Ishikawa (cell line): ENCODE results near the gene HOXD8.

Experiments used
- CEBPB ChIP-seq: IDR thresholded peaks from 2 replicates; pipeline ENCODE4 v1.6.1; 2012
- CREB1 ChIP-seq: IDR thresholded peaks from 2 replicates; pipeline ENCODE4 v1.6.1; 2012; ENCODE audit warnings: low read depth
- EGR1 ChIP-seq: IDR thresholded peaks from 2 replicates; pipeline ENCODE4 v1.6.1; 2012
- EP300 ChIP-seq: IDR thresholded peaks from 2 replicates; pipeline ENCODE4 v1.6.1; 2012; ENCODE audit warnings: borderline replicate concordance
- FOXM1 ChIP-seq: IDR thresholded peaks from 2 replicates; pipeline ENCODE4 v1.6.1; 2012; ENCODE audit warnings: low read depth, borderline replicate concordance
- RAD21 ChIP-seq: IDR thresholded peaks from 2 replicates; pipeline ENCODE4 v1.6.1; 2012; ENCODE audit warnings: low read depth
- TAF1 ChIP-seq: IDR thresholded peaks from 2 replicates; pipeline ENCODE4 v1.6.1; 2012; ENCODE audit warnings: low read depth, mild to moderate bottlenecking
- TCF12 ChIP-seq: IDR thresholded peaks from 2 replicates; pipeline ENCODE4 v1.6.1; 2012; ENCODE audit warnings: low read depth
- TEAD4 ChIP-seq: IDR thresholded peaks from 2 replicates; pipeline ENCODE4 v1.6.1; 2012
- YY1 ChIP-seq: IDR thresholded peaks from 2 replicates; pipeline ENCODE4 v1.6.1; 2012; ENCODE audit warnings: low read depth
- ZBTB7A ChIP-seq: IDR thresholded peaks from 2 replicates; pipeline ENCODE4 v1.6.1; 2012; ENCODE audit warnings: low read depth
- TF ChIP-seq, protein P1 (sequence below): IDR thresholded peaks from 2 replicates; pipeline ENCODE4 v1.6.1; 2012; ENCODE audit warnings: low read depth, mild to moderate bottlenecking
- TF ChIP-seq, protein P2 (sequence below): IDR thresholded peaks from 2 replicates; pipeline ENCODE4 v1.6.1; 2012
- TF ChIP-seq, protein P3 (sequence below): IDR thresholded peaks from 2 replicates; pipeline ENCODE4 v1.6.1; 2012

DNA sequence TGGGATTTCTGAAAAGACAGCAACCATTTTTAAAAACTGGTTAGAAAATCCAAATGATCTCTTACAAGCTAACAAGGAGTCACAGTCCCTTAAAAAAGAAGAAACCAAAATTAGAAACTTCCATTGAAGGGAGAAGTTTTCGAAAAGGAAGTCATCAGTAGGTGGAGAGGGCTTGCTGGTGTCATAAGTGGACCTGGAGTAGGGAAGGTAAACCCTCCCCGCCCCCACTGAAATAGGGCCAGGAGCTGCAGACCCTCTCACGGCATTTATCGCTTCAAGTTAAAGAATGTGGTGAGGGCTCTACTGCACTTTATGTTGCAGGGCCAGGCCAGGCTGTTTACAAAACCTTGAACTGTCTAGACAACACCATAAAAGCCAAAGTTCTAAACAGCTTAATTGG, 19.6 kb upstream of the HOXD8 start:
- TF ChIP-seq EP300, result no peak
- TF ChIP-seq, protein P1, sequence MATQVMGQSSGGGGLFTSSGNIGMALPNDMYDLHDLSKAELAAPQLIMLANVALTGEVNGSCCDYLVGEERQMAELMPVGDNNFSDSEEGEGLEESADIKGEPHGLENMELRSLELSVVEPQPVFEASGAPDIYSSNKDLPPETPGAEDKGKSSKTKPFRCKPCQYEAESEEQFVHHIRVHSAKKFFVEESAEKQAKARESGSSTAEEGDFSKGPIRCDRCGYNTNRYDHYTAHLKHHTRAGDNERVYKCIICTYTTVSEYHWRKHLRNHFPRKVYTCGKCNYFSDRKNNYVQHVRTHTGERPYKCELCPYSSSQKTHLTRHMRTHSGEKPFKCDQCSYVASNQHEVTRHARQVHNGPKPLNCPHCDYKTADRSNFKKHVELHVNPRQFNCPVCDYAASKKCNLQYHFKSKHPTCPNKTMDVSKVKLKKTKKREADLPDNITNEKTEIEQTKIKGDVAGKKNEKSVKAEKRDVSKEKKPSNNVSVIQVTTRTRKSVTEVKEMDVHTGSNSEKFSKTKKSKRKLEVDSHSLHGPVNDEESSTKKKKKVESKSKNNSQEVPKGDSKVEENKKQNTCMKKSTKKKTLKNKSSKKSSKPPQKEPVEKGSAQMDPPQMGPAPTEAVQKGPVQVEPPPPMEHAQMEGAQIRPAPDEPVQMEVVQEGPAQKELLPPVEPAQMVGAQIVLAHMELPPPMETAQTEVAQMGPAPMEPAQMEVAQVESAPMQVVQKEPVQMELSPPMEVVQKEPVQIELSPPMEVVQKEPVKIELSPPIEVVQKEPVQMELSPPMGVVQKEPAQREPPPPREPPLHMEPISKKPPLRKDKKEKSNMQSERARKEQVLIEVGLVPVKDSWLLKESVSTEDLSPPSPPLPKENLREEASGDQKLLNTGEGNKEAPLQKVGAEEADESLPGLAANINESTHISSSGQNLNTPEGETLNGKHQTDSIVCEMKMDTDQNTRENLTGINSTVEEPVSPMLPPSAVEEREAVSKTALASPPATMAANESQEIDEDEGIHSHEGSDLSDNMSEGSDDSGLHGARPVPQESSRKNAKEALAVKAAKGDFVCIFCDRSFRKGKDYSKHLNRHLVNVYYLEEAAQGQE, result no peak
- no peak for TF ChIP-seq TAF1
- TF ChIP-seq CEBPB, result no peak
- TF ChIP-seq YY1, result no peak
- TF ChIP-seq, protein P2, sequence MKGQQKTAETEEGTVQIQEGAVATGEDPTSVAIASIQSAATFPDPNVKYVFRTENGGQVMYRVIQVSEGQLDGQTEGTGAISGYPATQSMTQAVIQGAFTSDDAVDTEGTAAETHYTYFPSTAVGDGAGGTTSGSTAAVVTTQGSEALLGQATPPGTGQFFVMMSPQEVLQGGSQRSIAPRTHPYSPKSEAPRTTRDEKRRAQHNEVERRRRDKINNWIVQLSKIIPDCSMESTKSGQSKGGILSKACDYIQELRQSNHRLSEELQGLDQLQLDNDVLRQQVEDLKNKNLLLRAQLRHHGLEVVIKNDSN, result no peak
- TF ChIP-seq TCF12, result no peak
- TF ChIP-seq FOXM1, result no peak
- no peak for TF ChIP-seq TEAD4
- no peak for TF ChIP-seq CREB1
- TF ChIP-seq EGR1, result no peak
- TF ChIP-seq RAD21, result no peak
- TF ChIP-seq ZBTB7A, result no peak
- TF ChIP-seq, protein P3, sequence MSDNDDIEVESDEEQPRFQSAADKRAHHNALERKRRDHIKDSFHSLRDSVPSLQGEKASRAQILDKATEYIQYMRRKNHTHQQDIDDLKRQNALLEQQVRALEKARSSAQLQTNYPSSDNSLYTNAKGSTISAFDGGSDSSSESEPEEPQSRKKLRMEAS, result no peak
